GM18909 (cell line): ENCODE data around the gene BOD1L1.

ENCODE experiments used
- ATAC-seq: cut with Tn5 transposase; IDR thresholded peaks from one replicate; pipeline ENCODE4 v1.9.1; 2021; ENCODE audit warnings: mild to moderate bottlenecking; ENCODE audit not compliant: unreplicated experiment, poor library complexity

Gene BOD1L1

DNA sequence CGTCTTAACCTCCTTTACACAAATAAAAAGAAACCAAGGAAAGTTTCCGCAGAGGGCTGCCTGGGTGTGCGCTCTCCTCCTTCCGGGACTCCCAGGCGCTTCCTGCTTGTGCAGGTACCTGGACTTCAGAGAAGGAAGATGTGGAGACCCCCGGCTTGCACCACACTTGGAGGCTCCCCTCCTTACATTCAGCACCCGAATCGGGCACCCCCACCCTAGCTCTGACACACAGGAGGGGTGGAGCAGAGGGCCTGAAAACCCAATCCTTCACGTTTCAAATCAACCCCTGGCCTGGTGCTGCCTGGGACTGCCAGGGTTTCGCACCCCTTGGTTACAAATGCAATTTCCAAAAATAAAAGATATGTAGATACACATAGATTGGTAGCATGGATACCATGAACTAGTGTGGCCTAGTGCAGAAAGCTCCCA, 86.3 kb downstream of the BOD1L1 start:
- ATAC-seq = no peak

DNA sequence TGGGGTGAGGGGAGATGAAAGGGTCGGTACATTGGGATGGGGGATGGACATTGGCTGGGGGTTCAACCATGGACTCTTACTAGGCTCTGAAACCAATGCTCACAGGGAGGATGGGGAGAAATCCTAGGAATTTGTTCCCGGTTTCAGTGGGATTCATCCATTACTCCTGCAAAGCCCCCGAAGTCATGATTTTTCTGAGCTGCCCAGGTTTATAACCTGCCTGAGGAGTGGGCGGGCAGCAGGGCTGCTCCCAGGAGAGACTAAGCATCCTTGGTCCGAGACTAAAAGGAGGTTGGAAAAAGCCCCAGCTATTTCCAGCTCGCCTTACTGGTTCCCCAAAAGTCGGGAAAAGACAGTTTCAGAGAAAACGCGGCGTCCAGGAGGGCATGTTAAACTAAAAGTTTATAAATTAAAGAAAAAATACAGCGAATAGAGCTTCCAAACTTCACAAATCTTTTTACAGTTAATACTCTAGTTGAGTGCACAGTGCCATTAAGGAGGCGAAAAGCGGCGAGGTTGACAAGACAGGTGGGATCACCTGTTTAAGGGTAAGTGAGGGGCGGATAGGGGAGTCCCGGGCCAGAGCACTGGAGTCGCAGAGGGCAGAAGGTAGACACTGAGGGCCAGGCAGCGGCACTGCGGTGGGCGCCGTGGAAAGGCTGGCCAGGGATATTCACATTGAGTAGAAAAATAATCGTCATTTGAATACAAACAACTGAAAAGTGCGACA, 86.9 kb downstream of the BOD1L1 start:
- no peak for ATAC-seq

DNA sequence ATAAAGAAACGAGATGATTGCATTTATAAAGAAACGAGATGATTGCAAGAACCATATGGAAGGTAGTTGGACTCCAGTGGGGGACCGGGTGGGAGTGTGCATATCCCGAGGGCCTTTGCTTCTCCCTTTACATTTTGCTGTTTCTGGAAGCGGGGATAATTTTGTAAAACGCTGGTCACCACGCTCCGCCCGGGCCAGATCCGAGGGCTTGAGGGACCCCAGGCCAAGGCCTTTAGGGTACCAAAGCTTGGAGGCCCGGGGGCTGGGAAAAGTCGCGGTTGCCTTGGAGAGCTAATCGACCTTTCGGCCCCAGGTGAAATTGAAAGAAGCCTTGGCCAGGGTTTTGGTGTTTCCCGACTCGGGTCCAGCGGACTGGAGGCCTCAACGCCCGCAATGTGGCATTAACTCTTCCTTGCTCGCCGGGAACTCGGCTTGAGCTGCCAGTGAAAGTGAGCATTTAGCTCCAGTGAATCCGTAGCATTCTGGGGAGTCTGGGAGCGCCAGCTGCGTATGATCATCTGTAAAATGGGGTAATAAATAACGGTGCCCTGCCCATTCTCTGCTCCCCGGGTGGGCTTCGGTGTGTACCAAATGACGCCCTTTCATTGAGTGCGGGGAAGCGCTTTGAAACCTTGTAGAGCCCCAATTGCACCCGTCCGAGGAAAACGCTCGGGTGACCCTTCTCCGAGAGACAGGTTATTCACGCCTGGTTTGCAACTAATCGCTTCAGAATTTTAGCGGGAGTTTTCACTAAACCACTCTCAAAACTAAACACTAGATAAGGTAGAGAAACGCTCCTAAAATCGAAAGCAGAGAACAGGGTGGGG, 87.7 kb downstream of the BOD1L1 start:
- no peak for ATAC-seq

DNA sequence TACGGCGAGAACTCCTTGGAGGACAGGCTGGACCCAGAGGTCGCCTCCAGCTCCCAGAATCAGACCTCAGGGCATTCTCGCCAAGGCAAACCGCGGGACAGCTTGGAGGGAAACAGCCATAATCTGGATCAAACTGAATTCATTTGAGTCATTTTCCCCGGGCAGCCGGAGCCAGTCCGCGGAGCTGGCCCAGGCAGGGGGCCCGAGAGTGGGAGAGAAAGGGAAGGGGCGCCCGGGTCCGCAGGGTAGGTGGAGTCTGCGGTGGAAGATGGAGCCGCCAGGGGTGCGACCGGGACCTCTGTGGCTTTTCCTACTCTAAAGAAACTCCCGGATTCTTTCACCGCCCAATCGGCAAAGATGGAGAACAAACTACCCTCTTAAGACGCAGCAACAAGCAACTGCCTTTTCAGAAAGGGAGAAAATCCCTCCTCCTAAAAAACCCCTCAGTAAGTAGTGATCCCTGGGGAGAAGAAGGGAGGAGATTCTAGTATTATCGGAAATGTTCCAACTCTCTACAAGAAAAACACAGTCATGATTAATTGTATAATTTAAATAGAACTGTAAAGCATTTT, 88.4 kb downstream of the BOD1L1 start:
- no peak for ATAC-seq

DNA sequence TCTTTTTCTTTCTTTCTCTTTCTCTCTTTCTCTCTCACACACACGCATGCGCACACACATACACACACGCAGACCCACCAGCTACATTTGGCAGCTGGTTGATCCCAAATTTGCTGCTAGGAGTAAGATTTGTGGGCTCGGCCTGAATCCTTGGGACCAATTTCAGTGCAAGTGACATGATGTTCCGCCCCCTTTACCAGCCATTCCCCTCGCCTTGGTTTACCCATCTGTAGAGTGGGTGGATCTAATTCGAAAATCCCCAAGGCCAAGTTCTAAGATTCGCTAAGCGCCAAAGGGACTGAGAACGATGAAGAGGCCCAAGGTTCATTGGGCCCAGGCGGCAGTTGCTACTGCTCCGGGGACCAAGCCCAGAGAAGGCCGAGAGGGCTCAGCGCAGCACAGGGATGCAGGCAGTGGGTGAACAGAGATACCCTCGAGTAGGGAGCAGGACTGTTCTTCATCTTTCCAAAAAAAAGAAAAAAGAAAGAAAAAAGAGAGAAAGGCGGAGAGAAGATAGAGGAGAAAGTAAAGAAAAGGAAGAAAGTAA, 89.0 kb downstream of the BOD1L1 start:
- no peak for ATAC-seq

DNA sequence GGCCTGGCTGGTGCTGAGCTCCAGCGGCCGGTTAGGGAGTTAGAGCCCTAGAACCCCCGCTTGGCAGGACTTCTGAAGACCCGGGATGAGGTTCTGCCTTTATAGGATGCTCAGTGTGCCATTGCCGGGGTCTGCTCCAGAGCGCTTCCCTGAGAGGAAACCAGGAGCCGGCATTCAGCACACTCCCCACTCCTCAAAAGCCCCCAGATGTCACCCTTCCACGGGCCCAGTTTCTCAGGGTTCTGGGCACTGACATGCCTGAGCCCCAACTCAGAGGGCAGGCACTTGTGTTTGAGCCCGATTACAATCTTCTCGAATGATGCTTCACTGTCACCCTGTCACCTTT, 89.7 kb downstream of the BOD1L1 start:
- ATAC-seq = no peak

DNA sequence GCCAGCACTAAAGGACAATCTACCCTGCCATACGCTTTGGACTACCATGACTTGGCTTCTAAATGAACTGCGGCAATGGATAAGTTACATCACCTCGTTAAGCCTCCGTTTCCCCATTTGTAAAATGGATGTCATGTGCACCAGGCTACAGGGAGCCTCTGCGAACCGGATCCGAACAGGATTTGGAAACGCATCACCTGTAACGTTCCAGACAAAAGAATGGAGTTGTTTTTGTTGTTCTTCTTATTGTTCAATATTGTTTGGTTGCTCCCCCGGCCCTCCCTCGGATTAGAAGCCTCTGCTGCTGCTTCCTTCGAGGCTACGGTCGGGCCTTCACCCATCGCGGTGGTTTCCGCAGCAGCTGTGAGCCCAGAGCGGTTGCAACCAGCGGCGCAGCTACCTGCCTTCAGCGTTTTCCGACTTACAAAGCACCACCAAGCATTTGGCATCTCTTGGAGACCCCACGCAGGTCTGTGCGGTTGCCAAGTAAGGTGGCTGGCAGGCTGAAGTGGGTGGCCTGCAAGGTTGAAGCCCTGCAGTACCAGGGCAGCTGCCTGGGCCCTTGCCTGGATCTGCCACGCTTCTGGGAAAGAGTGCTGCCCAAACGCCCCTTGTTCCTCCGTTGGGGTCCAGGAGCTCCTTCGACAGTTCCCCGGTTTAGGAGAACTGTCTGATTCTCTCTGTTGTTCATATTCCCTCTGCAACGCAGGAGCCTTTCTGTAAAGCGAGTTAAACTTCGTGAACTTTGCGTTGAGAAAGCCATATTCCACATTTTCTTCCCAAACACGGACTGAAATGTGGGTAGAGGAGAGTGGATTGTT, 90.3 kb downstream of the BOD1L1 start:
- no peak for ATAC-seq

DNA sequence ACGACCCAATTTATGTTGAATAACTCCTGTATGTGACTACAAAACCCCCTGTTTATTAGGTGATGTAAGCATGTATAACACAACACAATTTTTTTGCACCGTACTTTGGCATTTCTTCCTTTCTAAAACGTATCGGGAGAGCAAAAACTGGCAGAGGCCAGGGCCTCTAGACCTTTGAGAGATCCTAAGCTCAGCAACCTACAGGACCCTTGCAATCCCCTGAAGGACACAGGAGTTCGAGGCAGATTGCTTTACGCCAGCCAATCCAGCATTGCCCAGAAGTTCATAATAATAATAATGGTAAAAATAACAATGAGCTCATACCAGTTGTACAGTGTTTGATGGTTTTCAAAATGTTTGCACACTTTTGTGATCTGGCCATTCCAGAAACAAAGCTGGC, 90.9 kb downstream of the BOD1L1 start:
- no peak for ATAC-seq

DNA sequence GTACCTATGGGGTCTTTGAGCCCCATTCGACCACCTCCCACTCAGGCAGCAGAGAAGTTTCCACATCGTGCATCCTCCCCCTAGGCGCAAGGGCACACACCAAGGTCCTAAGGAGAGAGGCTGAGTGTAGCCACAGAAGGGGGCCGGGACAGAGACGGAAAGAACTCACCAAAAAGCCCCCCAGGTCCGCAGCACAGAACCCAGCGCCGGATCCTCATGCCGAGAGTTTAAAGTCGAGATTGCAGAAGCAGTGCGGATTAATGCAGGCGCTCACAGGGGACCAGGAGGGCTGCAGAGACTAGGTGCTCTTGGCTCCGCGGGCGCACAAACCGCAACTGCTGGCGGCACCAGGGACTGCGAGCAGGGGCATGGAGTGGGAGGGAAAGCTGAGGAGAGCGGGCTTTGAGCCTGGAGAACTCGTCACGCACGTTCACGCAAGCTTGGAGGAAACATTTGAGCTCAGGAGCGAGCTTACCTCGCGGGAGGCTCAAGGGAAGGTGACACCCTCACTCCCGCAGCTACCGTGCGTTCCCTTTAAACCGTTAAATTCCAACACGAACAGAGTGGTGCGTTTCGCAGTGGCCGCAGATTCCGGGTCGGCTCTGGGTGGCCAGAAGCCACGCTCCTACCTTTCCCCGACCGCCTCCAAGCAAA, 91.7 kb downstream of the BOD1L1 start:
- no peak for ATAC-seq

DNA sequence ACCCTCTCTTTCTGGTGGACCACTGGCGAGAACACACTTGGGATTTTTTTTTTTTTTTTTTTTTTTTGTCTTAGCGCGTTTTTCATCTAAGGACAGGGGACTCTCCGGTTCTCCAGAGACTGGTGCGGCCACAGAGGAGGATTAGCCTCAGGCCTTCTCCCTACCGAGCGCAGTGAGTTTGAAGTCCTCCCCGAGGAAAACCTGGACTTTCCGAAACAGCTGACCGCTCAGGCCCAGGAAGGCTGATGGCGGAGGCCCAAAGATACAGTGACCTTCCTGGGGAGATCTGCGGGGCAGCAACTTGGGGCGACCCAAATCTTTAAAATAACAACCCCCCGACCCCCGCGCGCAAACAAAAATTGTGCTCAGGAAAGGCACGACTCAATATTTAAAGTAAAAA, 92.4 kb downstream of the BOD1L1 start:
- no peak for ATAC-seq

DNA sequence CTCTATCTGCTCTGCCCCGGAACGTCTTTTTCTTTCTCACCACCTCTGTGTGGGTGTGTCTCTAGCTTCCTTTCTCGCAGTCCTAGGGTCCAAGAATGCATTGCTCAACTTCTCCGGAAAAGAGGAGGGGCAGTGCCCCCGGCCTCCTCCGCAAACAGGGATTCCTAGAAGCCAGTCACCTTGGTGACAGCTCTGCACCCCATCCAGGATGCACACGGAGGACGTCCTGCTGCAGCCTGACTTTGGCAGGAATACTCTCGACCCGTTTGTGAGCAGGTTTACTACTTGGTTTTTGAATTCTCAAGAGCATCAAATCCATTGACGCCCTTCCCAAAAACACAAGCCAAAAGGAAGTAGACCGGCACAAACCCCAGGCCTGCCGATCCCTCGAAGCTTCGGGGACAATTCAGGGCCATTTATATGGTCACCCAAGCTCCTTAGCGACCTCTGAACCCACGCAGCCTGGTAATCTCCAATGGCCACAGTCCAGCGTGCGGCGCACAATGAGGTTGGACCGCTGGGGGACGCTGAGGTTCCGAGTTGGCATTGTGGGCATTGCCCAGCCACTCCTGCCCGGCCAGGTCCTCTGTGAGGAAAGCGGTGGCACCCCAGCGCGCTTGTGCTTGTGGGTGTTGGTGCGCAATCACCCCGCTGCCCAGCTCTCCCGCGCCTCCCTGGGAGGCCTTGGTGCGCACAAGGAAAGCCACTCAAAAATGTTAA, 93.0 kb downstream of the BOD1L1 start:
- no peak for ATAC-seq

DNA sequence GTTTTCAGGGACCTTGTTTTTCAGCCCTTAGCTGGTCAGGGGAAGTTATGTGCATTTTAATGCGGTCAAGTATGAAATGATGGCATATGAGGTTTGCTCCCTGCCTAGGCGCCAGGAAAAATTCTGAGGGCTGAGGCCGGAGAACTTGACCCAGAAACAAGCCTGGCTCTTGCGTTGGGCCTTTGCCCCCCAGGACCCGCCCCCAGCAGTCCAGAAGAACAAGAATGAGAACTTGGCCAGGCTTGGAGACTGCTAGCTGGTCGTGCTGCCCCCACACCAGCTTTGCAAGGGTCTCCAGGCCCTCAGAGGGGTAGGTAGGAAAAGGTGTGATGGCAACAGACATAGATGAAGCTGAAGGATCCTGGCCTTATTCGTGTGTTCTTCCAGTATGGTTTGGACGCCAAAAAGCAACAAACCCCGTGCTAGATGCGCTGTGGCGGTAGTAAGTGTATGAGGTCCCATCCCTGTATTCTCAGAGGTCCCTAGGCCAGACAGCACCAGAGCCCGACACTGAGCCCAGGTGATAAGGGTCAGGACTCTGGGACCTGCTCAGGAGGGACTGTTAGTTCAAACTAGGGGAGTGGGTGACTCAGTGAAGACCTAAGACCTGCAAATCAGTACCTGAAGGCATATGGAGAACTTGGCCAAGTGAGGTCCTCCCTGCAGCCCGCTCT, 93.7 kb downstream of the BOD1L1 start:
- no peak for ATAC-seq

DNA sequence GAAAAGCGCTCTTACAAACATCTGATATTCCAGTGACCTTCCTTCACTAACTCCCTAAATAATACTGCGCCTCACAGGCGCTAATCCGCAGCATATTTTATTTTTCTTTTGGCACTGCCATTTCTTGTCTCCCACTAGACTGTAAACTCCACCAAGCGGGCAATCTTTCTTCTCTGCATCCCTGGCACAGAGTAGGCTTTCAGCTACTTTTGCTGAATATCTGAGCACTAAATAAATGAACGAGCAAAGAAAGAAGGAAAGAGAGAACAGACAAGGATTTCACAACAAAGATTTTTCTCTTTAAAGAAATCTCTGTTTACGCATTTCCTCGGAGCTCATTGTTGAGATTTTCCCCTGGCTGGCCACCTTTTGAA, 95.9 kb downstream of the BOD1L1 start:
- no peak for ATAC-seq

DNA sequence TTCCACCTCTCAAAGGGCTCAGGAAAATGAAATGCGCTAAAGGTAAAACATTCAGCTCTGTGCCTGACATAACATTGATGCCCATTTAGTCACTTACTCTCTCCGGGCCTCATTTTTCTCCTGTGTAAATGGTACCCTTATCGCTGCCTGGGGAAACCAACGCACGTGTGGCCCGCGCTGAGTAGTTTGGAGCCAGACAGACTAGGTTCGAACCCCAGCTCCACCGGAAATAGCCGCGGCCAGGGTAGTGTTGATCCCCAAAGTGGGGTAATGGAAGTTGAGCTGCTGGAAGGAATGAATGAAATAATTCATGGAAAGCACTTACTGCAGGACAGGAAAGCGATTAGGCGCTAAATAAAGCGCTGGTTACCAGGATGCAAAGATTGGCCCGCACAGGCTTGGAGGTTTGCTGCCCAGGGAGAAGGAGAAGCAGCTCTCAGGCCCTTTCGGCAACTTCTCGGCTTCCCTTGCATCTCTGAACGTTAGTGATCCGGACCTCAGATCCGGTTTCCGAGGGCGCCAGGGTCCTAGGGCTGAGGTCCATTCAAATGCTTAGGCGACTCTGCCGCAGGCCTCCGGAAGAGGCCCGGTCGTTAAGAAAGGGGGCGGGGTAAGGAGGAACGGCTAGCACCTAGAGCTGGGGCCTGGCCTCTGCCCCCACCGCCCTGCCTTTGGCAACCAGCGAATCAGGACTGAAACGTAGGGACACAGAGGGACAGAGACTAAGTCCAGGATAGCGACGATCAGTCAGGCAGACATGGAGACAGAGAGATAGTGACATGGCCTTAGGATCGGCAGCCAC, 96.5 kb downstream of the BOD1L1 start:
- no peak for ATAC-seq

DNA sequence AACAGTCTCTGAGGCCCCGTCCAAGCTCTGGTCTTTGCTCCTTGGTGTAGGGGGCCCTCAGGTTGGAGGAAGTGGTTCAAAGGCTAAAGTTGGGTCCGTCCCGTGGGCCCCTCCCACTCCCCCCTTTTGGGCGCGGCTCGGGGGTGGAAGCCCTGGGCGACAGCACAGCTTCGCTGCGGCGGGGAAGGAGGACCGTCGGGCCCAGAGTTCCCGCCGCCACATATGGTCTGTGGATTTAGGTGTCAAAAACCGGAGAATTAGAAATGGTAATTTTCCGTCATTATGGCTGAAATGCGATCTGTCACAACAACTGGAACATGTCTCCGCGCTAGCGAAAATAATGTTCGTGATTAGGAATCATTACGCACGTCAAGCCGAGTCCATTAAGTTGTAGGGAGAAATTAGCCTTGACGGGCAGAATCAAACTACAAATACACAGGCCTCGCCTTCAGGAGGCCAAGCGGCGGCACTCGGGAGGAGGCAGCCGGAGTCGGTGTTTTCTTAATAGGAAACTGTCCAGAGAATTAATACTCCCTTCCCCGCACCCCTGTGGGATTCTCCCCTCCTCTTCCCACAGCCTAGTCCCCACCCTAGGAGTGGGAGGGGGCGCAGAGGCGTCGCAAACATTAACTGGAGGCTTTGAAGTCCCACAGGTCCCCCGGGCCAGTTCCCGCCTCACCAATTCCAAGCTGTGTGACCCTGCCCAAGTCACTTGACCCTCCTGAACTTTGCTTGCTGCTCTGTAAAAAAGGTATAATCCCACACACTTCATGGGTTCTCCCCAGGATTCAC, 98.2 kb downstream of the BOD1L1 start:
- no peak for ATAC-seq

DNA sequence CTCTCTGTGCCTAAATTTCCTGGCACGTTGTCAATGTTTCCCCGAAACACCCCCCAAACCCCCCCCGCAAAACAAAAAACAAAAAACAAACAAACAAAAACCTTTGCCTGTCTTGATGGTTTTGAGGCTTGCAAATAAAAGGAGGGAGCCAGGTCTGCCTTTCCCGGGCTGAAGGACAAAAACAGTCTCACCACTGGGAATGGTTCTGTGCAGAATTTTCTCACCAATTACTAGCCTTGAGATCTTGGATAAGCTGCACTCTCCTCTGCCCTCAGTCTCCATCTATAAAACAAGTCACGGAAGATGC, 98.8 kb downstream of the BOD1L1 start:
- no peak for ATAC-seq

DNA sequence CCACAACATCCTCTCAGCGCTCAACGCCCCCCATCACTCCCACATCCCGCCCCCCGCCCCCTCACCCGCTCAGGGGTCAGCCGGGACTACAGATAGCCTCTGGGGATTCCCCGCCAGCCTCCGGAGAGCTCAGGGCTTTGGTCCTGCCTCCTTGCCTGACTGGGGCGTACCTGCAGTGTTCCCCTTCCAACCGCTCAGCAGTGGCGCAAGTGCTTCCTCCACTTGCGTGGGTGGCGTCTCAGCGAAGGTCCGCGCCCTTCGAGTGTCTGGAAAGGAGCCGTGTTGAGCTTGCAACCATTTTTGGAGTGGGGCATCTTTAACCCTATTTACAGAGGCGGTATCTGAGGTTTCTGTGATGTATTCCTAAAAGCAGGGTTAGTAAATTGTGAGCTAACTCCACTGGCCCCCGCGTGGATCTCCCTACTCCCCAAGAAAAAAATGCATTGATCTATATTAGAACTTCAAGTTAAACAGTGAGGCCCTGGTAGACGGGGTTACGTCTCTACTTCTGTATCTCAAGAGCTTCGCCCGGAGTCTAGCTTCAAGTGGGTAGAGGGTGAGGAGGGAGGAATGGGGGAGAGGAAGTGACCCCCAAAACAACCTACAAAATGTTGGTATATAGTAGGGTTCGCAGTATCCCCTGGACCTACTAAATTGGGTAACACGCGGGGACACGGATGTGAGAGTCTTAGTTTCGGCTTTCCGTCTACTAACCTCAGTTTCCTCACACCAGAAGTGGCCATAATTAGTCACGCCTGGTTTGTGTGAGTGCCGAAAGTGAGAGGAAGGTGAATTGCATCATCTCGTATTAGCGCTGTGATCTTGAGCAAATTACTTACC, 99.3 kb downstream of the BOD1L1 start:
- peak; percentile 87 for ATAC-seq
